T-helper 17 cell (primary cell): ENCODE results near the gene IL36A. TPM values are rescaled to one million over a fixed set of nuclear protein-coding genes. Genes with fewer than 3 reads are reported as not detected.

ENCODE experiments used
- ATAC-seq: fragments of 150-1000 bp; cut with Tn5 transposase; 2 replicates; pipeline ENCODE4 v1.10.0; 2021; ENCODE audit warnings: mild to moderate bottlenecking, moderate library complexity
- DNase-seq, 3 donors: peaks; one replicate each; pipeline versions ENCODE4 v3.0.0 to v3.0.0-alpha.2; 2020 to 2021
- H3K9me3 ChIP-seq: one replicate; pipeline ENCODE4 v1.7.0; 2013; ENCODE audit warnings: low read length, mild to moderate bottlenecking; ENCODE audit not compliant: control insufficient read depth, poor library complexity, severe bottlenecking
- H3K27ac Mint-ChIP-seq: one replicate; pipeline ENCODE4 v1.8.0; 2022; ENCODE audit warnings: mild to moderate bottlenecking, moderate library complexity, mixed read lengths
- H3K27me3 Mint-ChIP-seq: one replicate; pipeline ENCODE4 v1.8.0; 2022; ENCODE audit warnings: mixed read lengths
- H3K36me3 Mint-ChIP-seq: one replicate; pipeline ENCODE4 v1.8.0; 2022; ENCODE audit warnings: low read depth, mixed read lengths
- H3K4me1 Mint-ChIP-seq: one replicate; pipeline ENCODE4 v1.8.0; 2022; ENCODE audit warnings: mild to moderate bottlenecking, mixed read lengths
- H3K4me3 Mint-ChIP-seq: one replicate; pipeline ENCODE4 v1.8.0; 2022; ENCODE audit warnings: mild to moderate bottlenecking, moderate library complexity, mixed read lengths
- total RNA-seq, 4 donors: library from RNA in 2 of 4; stranded (reverse) in 2 of 4; gene quantifications; one replicate each; pipeline ENCODE4 v1.2.3 and lab custom pipeline; 2022 to 2026

IL36A gene
- total RNA-seq, 2 donors from 2014 or later: not detected

DNA sequence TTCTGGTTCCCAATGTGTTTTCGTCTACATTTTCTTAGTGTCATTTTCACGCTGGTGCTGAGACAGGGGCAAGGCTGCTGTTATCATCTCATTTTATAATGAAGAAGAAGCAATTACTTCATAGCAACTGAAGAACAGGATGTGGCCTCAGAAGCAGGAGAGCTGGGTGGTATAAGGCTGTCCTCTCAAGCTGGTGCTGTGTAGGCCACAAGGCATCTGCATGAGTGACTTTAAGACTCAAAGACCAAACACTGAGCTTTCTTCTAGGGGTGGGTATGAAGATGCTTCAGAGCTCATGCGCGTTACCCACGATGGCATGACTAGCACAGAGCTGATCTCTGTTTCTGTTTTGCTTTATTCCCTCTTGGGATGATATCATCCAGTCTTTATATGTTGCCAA lies 20.2 kb upstream of the IL36A start:
- H3K9me3 ChIP-seq: peaks cover 9% of the 10 kb centered on the region
- no peak overlapping the region for H3K4me3 Mint-ChIP-seq
- no peak for DNase-seq
- no peaks in the 10 kb centered on the region for H3K27me3 Mint-ChIP-seq
- peak; percentile 77 for ATAC-seq
- peaks cover 15% of the 10 kb centered on the region for H3K4me1 Mint-ChIP-seq
- no peaks in the 10 kb centered on the region for H3K36me3 Mint-ChIP-seq
- peak overlapping the region; percentile 30 for H3K27ac Mint-ChIP-seq

DNA sequence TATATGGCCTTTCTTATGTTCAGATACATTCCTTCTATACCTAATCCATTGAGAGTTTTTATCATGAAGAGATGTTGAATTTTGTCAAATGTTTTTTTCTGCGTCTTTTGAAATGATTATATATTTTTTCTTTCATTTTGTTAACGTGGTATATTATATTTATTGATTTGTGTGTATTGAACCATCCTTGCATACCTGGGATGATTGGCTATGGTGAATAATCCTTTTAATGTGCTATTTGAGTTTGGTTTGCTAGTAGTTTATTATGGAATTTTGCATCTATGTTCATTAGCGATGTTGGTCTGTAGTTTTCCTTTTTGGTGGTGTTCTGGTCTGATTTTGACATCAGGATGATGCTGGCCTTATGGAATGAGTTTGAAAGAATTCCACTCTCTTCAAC lies 15.6 kb upstream of the IL36A start:
- Mint-ChIP-seq H3K4me3 (no peak overlapping the region), H3K4me1 (peaks cover 9% of the 10 kb centered on the region), H3K27ac (no peak overlapping the region), H3K27me3 (no peaks in the 10 kb centered on the region), H3K36me3 (no peaks in the 10 kb centered on the region)
- peaks cover 11% of the 10 kb centered on the region for H3K9me3 ChIP-seq
- DNase-seq: no peak
- no peak for ATAC-seq

- no peak for ATAC-seq
- H3K27me3 Mint-ChIP-seq: no peaks in the 10 kb centered on the region
- no peak overlapping the region for H3K27ac Mint-ChIP-seq
- peaks cover 11% of the 10 kb centered on the region for H3K9me3 ChIP-seq
- peaks cover 17% of the 10 kb centered on the region for H3K4me1 Mint-ChIP-seq
- no peak for DNase-seq
- H3K36me3 Mint-ChIP-seq: no peaks in the 10 kb centered on the region
- no peak overlapping the region for H3K4me3 Mint-ChIP-seq
Measured at GRCh38 chr2:112993831-112994230, 11.4 kb upstream of the IL36A start.

GRCh38 chr2:112994648-112995047 lies 10.6 kb upstream of the IL36A start:
- Mint-ChIP-seq H3K36me3 (no peaks in the 10 kb centered on the region), H3K4me1 (peaks cover 17% of the 10 kb centered on the region), H3K27ac (peak overlapping the region; percentile 92), H3K27me3 (no peaks in the 10 kb centered on the region), H3K4me3 (no peak overlapping the region)
- DNase-seq: no peak
- ATAC-seq: no peak
- peaks cover 4% of the 10 kb centered on the region for H3K9me3 ChIP-seq

GRCh38 chr2:112995346-112995920 lies 9.8 kb upstream of the IL36A start:
- Mint-ChIP-seq H3K27ac (peak overlapping the region; percentile 92), H3K4me1 (peaks cover 17% of the 10 kb centered on the region), H3K4me3 (peak overlapping the region; percentile 74), H3K27me3 (no peaks in the 10 kb centered on the region), H3K36me3 (no peaks in the 10 kb centered on the region)
- ATAC-seq: no peak
- H3K9me3 ChIP-seq: peaks cover 2% of the 10 kb centered on the region
- DNase-seq: no peak

DNA sequence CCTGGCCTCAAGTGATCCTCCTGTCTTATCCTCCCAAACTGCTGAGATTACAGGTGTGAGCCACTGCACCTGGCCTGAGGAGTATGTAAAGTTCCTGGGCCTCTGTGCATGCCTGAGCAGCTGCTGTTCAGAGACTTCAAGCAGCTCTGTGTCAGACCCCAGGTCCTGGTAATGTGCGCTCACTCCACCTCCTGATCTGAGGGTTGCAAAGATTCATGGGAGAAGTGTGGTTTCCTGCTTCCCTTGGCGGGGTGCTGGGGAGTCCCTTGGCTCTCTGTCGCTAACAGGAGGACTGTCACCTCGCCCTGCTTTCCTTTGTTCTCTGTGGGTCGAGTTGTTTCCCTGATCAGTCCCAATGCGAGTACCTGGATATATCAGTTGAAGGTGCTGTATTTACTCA lies 8.6 kb upstream of the IL36A start:
- H3K4me3 Mint-ChIP-seq: peak overlapping the region; percentile 71
- H3K36me3 Mint-ChIP-seq: peaks cover 2% of the 10 kb centered on the region
- ATAC-seq (peak; percentile 99), DNase-seq (peak; percentile 28 to 61 (median 59))
- H3K27me3 Mint-ChIP-seq: no peaks in the 10 kb centered on the region
- peaks cover 17% of the 10 kb centered on the region for H3K4me1 Mint-ChIP-seq
- peaks cover 7% of the 10 kb centered on the region for H3K9me3 ChIP-seq
- H3K27ac Mint-ChIP-seq: peak overlapping the region; percentile 92

DNA sequence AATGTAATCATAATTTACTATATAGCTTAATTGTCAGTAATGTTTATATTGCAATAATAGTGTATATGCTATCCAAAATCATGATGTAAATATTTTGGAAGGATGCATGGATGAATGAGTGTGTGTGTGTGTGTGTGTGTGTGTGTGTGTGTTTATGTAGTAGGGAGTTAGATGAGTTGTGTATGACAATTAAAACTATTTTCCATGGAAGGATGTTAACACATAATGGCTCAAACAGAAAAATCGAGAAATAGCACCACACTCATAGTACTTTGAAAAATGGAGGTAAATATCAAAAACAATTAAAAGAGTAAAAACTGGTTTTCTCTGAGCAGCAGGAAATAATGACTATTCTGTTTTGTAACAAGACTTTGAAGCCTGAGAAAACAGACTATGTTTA lies 8.1 kb upstream of the IL36A start:
- DNase-seq (no peak), ATAC-seq (no peak)
- H3K9me3 ChIP-seq: peaks cover 5% of the 10 kb centered on the region
- H3K27ac Mint-ChIP-seq: peak overlapping the region; percentile 92
- H3K36me3 Mint-ChIP-seq: peaks cover 2% of the 10 kb centered on the region
- no peak overlapping the region for H3K4me3 Mint-ChIP-seq
- H3K27me3 Mint-ChIP-seq: no peaks in the 10 kb centered on the region
- peaks cover 17% of the 10 kb centered on the region for H3K4me1 Mint-ChIP-seq

DNA sequence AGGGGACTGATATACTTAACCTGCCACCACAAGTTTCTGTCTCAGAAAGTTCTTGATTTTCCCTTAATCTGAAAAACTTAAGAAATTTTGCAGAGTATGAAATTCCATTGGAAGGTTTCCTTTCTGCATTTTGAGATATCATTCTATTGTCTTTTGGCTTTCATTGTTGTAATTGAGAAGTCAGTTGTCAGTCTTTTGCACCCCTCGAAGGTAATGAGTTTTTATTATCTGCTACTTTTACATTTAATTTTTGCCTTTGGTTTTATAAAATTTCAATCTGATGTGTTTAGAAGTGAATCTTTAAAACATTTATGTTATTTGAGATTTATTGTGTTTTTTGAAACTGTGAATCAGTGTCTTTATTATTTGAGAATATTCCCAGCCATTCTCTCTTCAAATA lies 4.8 kb upstream of the IL36A start:
- Mint-ChIP-seq H3K36me3 (peaks cover 2% of the 10 kb centered on the region), H3K4me3 (no peak overlapping the region), H3K27me3 (no peaks in the 10 kb centered on the region), H3K4me1 (peaks cover 13% of the 10 kb centered on the region), H3K27ac (no peak overlapping the region)
- ATAC-seq: no peak
- no peak for DNase-seq
- H3K9me3 ChIP-seq: peaks cover 5% of the 10 kb centered on the region

- Mint-ChIP-seq H3K4me3 (no peak overlapping the region), H3K36me3 (peaks cover 6% of the 10 kb centered on the region), H3K27me3 (no peaks in the 10 kb centered on the region), H3K27ac (no peak overlapping the region), H3K4me1 (no peaks in the 10 kb centered on the region)
- ATAC-seq (no peak), DNase-seq (no peak)
- peaks cover 5% of the 10 kb centered on the region for H3K9me3 ChIP-seq
Measured at GRCh38 chr2:113002677-113003076, 2.6 kb upstream of the IL36A start.

- Mint-ChIP-seq H3K27ac (no peak overlapping the region), H3K4me1 (no peaks in the 10 kb centered on the region), H3K27me3 (no peaks in the 10 kb centered on the region), H3K4me3 (no peak overlapping the region), H3K36me3 (peaks cover 4% of the 10 kb centered on the region)
- ATAC-seq (no peak), DNase-seq (no peak)
- no peaks in the 10 kb centered on the region for H3K9me3 ChIP-seq
Measured at GRCh38 chr2:113007250-113007649, 2.0 kb downstream of the IL36A start.

- H3K36me3 Mint-ChIP-seq: peaks cover 7% of the 10 kb centered on the region
- ATAC-seq: no peak
- DNase-seq: no peak
- no peaks in the 10 kb centered on the region for H3K9me3 ChIP-seq
- no peak overlapping the region for H3K27ac Mint-ChIP-seq
- no peak overlapping the region for H3K4me3 Mint-ChIP-seq
- H3K4me1 Mint-ChIP-seq: no peaks in the 10 kb centered on the region
- H3K27me3 Mint-ChIP-seq: no peaks in the 10 kb centered on the region
Measured at GRCh38 chr2:113009622-113010021, 4.4 kb downstream of the IL36A start.

GRCh38 chr2:113010088-113010487 lies 4.8 kb downstream of the IL36A start:
- no peak for DNase-seq
- no peak for ATAC-seq
- H3K9me3 ChIP-seq: no peaks in the 10 kb centered on the region
- H3K27me3 Mint-ChIP-seq: no peaks in the 10 kb centered on the region
- no peak overlapping the region for H3K4me3 Mint-ChIP-seq
- peaks cover 7% of the 10 kb centered on the region for H3K36me3 Mint-ChIP-seq
- H3K4me1 Mint-ChIP-seq: no peaks in the 10 kb centered on the region
- no peak overlapping the region for H3K27ac Mint-ChIP-seq

GRCh38 chr2:113011108-113011507 lies 5.8 kb downstream of the IL36A start:
- no peaks in the 10 kb centered on the region for H3K4me1 Mint-ChIP-seq
- no peak for ATAC-seq

GRCh38 chr2:113012436-113013335 lies 7.4 kb downstream of the IL36A start:
- H3K27me3 Mint-ChIP-seq: peaks cover 14% of the 10 kb centered on the region
- ATAC-seq (no peak), DNase-seq (no peak)
- no peak overlapping the region for H3K27ac Mint-ChIP-seq
- no peak overlapping the region for H3K4me3 Mint-ChIP-seq
- H3K36me3 Mint-ChIP-seq: peaks cover 2% of the 10 kb centered on the region
- no peaks in the 10 kb centered on the region for H3K9me3 ChIP-seq
- no peaks in the 10 kb centered on the region for H3K4me1 Mint-ChIP-seq

More at GRCh38 chr2:113011108-113011507, 5.8 kb downstream of the IL36A start:
- H3K27me3 Mint-ChIP-seq: no peaks in the 10 kb centered on the region
- DNase-seq: no peak
- H3K9me3 ChIP-seq: no peaks in the 10 kb centered on the region
- H3K27ac Mint-ChIP-seq: no peak overlapping the region
- no peak overlapping the region for H3K4me3 Mint-ChIP-seq
- peaks cover 2% of the 10 kb centered on the region for H3K36me3 Mint-ChIP-seq
